ENCODE data around the gene M1AP.

- TF ChIP-seq CTCF (IDR thresholded peaks at IDR 0.05) (no peak), POLR2AphosphoS5 (IDR thresholded peaks at IDR 0.05) (no peak), POLR2A (IDR thresholded peaks at IDR 0.05; ENCODE audit: low read depth) (no peak)
Measured at GRCh38 chr2:74526649-74527230, 121.4 kb downstream of the M1AP start.

All from esophagus muscularis mucosa (tissue), 3 donors.